ENCODE data around the gene RNF220. TPM values are rescaled to one million over a fixed set of nuclear protein-coding genes. Genes with fewer than 3 reads are reported as not detected.

Gene RNF220
- total and polyA plus RNA-seq, 2 experiments from 2014 or later: 77.2 to 117 TPM

DNA sequence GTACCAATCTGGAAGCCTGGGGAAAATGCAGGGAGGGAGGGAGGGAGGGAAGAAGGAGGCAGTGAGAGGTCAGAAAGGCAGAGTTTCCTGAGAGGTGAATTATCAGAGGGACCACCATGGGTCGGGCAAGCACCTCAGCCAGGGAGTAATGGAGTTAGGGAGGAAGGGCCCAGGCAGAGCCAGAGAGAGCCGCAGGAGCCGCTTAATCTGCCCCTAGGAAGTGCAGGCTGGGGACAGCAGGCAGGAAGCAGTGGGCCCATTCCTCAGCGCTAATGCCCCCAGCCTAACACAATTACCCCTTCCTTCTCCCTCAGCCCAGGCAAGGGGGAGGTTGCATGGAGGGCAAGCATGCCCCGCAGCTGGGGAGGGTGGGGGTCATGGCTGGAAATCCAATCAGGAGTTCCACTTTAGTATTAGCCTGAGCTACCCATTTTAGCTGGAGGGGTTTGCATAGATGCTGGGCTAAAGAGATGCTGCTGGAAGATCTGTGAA lies 160.2 kb downstream of the RNF220 start:
- H3K27me3 ChIP-seq: peaks cover 6% of the 10 kb centered on the region
- no peak for DNase-seq (ENCODE audit: low spot score)
- no peak overlapping the region for H3K27ac ChIP-seq
- peaks cover 4% of the 10 kb centered on the region for H3K4me1 ChIP-seq (ENCODE audit: insufficient read depth)
- no peak overlapping the region for H2AFZ ChIP-seq
- no peaks in the 10 kb centered on the region for H3K36me3 ChIP-seq (replicated peaks; ENCODE audit: insufficient read depth, low read depth)
- H3K9me2 ChIP-seq (replicated peaks; ENCODE audit: insufficient read depth): no peaks in the 10 kb centered on the region
- H3K4me2 ChIP-seq: no peak overlapping the region
- H3K9me3 ChIP-seq (ENCODE audit: low read depth): no peaks in the 10 kb centered on the region
- no peaks in the 10 kb centered on the region for H4K20me1 ChIP-seq (ENCODE audit: insufficient read depth, poor library complexity, severe bottlenecking)
- H3K4me3 ChIP-seq: no peak overlapping the region
- WGBS (ENCODE audit: low lambda C conversion rate, missing lambda C conversion rate): 59% methylated on average over 5 of the region's 5 CpGs
- TF ChIP-seq, protein P1, sequence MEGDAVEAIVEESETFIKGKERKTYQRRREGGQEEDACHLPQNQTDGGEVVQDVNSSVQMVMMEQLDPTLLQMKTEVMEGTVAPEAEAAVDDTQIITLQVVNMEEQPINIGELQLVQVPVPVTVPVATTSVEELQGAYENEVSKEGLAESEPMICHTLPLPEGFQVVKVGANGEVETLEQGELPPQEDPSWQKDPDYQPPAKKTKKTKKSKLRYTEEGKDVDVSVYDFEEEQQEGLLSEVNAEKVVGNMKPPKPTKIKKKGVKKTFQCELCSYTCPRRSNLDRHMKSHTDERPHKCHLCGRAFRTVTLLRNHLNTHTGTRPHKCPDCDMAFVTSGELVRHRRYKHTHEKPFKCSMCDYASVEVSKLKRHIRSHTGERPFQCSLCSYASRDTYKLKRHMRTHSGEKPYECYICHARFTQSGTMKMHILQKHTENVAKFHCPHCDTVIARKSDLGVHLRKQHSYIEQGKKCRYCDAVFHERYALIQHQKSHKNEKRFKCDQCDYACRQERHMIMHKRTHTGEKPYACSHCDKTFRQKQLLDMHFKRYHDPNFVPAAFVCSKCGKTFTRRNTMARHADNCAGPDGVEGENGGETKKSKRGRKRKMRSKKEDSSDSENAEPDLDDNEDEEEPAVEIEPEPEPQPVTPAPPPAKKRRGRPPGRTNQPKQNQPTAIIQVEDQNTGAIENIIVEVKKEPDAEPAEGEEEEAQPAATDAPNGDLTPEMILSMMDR (IDR thresholded peaks at IDR 0.05; ENCODE audit: poor library complexity): no peak
- TF ChIP-seq EZH2 (IDR thresholded peaks at IDR 0.05; ENCODE audit: borderline replicate concordance): no peak
- no peaks in the 10 kb centered on the region for H3K79me2 ChIP-seq

DNA sequence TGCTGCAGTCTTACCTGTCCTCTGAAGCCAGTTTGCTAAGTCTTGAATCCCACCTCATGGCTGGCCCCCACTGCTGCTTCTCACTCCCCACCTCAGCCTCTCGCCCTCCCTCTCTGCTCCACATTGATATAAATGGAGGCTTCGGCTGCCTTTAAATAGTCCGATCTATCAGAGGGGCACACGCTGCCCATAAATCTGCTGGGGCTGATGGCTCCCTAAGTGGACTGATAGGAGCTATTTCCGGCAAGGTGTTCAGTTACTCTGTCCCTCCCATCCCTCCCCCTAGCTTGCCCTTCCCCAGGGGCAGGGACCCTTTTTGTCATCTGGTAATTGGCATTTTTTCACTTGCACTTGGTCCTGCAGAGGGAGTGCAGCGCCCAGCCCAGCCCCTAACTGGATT lies 160.8 kb downstream of the RNF220 start:
- no peaks in the 10 kb centered on the region for H4K20me1 ChIP-seq (ENCODE audit: insufficient read depth, poor library complexity, severe bottlenecking)
- H3K27ac ChIP-seq: no peak overlapping the region
- TF ChIP-seq EZH2 (IDR thresholded peaks at IDR 0.05; ENCODE audit: borderline replicate concordance) (no peak), EZH2phosphoT487 (IDR thresholded peaks at IDR 0.05; ENCODE audit: low read depth, severe bottlenecking, unreplicated experiment) (no peak)
- TF ChIP-seq, protein P1 (IDR thresholded peaks at IDR 0.05; ENCODE audit: poor library complexity): no peak
- H3K27me3 ChIP-seq: peaks cover 6% of the 10 kb centered on the region
- H2AFZ ChIP-seq: no peak overlapping the region
- H3K79me2 ChIP-seq: no peaks in the 10 kb centered on the region
- no peaks in the 10 kb centered on the region for H3K9me3 ChIP-seq (ENCODE audit: low read depth)
- no peak for DNase-seq (ENCODE audit: low spot score)
- no peak overlapping the region for H3K4me2 ChIP-seq
- WGBS (ENCODE audit: low lambda C conversion rate, missing lambda C conversion rate): 73% methylated on average over 6 of the region's 6 CpGs
- H3K4me1 ChIP-seq (ENCODE audit: insufficient read depth): peaks cover 4% of the 10 kb centered on the region
- no peak overlapping the region for H3K4me3 ChIP-seq
- H3K9me2 ChIP-seq (replicated peaks; ENCODE audit: insufficient read depth): no peaks in the 10 kb centered on the region
- no peaks in the 10 kb centered on the region for H3K36me3 ChIP-seq (replicated peaks; ENCODE audit: insufficient read depth, low read depth)

- peaks cover 6% of the 10 kb centered on the region for H3K27me3 ChIP-seq
- no peaks in the 10 kb centered on the region for H3K36me3 ChIP-seq (replicated peaks; ENCODE audit: insufficient read depth, low read depth)
These were observed 161.4 kb downstream of the RNF220 start for GRCh38 chr1:44566281-44567046.

More at GRCh38 chr1:44566281-44567046, 161.4 kb downstream of the RNF220 start:
- Histone ChIP-seq H3K9me3 (ENCODE audit: low read depth) (no peaks in the 10 kb centered on the region), H3K4me1 (ENCODE audit: insufficient read depth) (peaks cover 4% of the 10 kb centered on the region), H3K4me3 (no peak overlapping the region), H3K79me2 (no peaks in the 10 kb centered on the region), H3K27ac (no peak overlapping the region), H4K20me1 (ENCODE audit: insufficient read depth, poor library complexity, severe bottlenecking) (no peaks in the 10 kb centered on the region), H2AFZ (no peak overlapping the region), H3K9me2 (replicated peaks; ENCODE audit: insufficient read depth) (no peaks in the 10 kb centered on the region), H3K4me2 (no peak overlapping the region)
- no peak for DNase-seq (ENCODE audit: low spot score)
- WGBS (ENCODE audit: low lambda C conversion rate, missing lambda C conversion rate): 83% methylated on average over 6 of the region's 7 CpGs
- TF ChIP-seq EZH2 (IDR thresholded peaks at IDR 0.05; ENCODE audit: borderline replicate concordance) (no peak), EZH2phosphoT487 (IDR thresholded peaks at IDR 0.05; ENCODE audit: low read depth, severe bottlenecking, unreplicated experiment) (no peak)
- TF ChIP-seq, protein P1 (IDR thresholded peaks at IDR 0.05; ENCODE audit: poor library complexity): no peak
